Lower leg skin (tissue), 4 donors: ENCODE results near the gene ANXA4. TPM values are rescaled to one million over a fixed set of nuclear protein-coding genes. Genes with fewer than 3 reads are reported as not detected.

Experiments used
- DNase-seq, 2 donors: peaks; one replicate each; pipeline ENCODE4 v3.0.0-alpha.2; 2019; ENCODE audit warnings: low spot score in 2 of 2
- H3K4me3 ChIP-seq: fragments of 200-600 bp; sonication (generic); 2 replicates; pipeline ENCODE4 v1.5.1; 2017; ENCODE audit warnings: mild to moderate bottlenecking, low read depth; ENCODE audit not compliant: poor library complexity, severe bottlenecking
- POLR2A ChIP-seq, 2 donors: fragments of 450-650 bp; IDR thresholded peaks; one replicate each; pipeline ENCODE4 v1.6.1; 2016 to 2017; ENCODE audit warnings: antibody characterized with exemption in 2 of 2, mild to moderate bottlenecking in 1 of 2, moderate library complexity in 1 of 2
- WGBS, 2 donors: methylation state at CpG; one replicate each; pipeline ENCODE4 v1.1.5; 2018; 5-methylcytosine and 5-hydroxymethylcytosine counted together
- intact Hi-C: fragments of 100-400 bp; cut with DNase I; formaldehyde crosslinking; loops from one replicate; pipeline ENCODE4 v1.15.0; 2023; ENCODE audit warnings: low total_unique reads
- total RNA-seq, 4 donors: library from RNA; depleted of rRNA; stranded (reverse); fragments of >200 nt; gene quantifications; one replicate each; pipeline ENCODE4 v1.1.0, GENCODE V29; 2016
- TF ChIP-seq, protein P1 (sequence below), 3 donors: fragments of 450-650 bp; IDR thresholded peaks; one replicate each; pipeline ENCODE4 v1.5.1; 2016; ENCODE audit warnings: antibody characterized with exemption in 3 of 3, mild to moderate bottlenecking in 3 of 3, moderate library complexity in 2 of 3

Gene ANXA4
- total RNA-seq, 4 donors from 2014 or later, result 60.2 to 107 (median 64.9) TPM

GRCh38 chr2:69695850-69696216 is 46.1 kb upstream of the ANXA4 start:
- H3K4me3 ChIP-seq, result no peak overlapping the region
- WGBS, 2 donors, result 64 to 91% methylated on average over 2 of the region's 2 CpGs
- intact Hi-C loops, result no loop called here
- TF ChIP-seq POLR2A (IDR thresholded peaks at IDR 0.05), result no peak
- TF ChIP-seq, protein P1, sequence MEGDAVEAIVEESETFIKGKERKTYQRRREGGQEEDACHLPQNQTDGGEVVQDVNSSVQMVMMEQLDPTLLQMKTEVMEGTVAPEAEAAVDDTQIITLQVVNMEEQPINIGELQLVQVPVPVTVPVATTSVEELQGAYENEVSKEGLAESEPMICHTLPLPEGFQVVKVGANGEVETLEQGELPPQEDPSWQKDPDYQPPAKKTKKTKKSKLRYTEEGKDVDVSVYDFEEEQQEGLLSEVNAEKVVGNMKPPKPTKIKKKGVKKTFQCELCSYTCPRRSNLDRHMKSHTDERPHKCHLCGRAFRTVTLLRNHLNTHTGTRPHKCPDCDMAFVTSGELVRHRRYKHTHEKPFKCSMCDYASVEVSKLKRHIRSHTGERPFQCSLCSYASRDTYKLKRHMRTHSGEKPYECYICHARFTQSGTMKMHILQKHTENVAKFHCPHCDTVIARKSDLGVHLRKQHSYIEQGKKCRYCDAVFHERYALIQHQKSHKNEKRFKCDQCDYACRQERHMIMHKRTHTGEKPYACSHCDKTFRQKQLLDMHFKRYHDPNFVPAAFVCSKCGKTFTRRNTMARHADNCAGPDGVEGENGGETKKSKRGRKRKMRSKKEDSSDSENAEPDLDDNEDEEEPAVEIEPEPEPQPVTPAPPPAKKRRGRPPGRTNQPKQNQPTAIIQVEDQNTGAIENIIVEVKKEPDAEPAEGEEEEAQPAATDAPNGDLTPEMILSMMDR (IDR thresholded peaks at IDR 0.05), result no peak
- DNase-seq, result no peak

DNA sequence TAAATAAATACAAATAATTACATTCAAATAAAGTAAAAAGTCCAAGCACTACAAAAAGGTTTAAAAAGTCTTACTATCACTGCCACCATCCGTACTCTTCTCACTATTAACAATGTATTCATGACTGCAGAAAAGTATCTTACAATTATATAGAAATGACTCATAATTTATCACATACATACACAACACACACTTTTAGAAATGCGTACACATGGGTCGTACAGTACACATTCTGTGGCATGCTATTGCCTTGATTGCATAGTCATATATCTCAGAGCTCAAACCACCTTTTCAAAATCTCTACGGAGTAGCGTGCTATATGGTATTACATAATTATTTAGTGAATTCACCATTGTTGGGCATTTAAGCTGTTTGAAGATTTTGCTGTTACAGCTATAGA is 41.6 kb upstream of the ANXA4 start:
- WGBS, 2 donors, result 94 to 96% methylated on average over 5 of the region's 5 CpGs
- no peak overlapping the region for H3K4me3 ChIP-seq
- no peak for DNase-seq
- intact Hi-C loops, result no loop called here
- no peak for TF ChIP-seq POLR2A (IDR thresholded peaks at IDR 0.05)
- TF ChIP-seq, protein P1 (IDR thresholded peaks at IDR 0.05), result no peak

GRCh38 chr2:69701100-69701945 is 40.6 kb upstream of the ANXA4 start:
- intact Hi-C loops, result no loop called here
- no peak for TF ChIP-seq POLR2A (IDR thresholded peaks at IDR 0.05)
- TF ChIP-seq, protein P1 (IDR thresholded peaks at IDR 0.05), result no peak
- no peak overlapping the region for H3K4me3 ChIP-seq
- WGBS, 2 donors, result 75% methylated on average over 9 of the region's 9 CpGs
- no peak for DNase-seq

- no peak for DNase-seq
- TF ChIP-seq POLR2A (IDR thresholded peaks at IDR 0.05), result no peak
- TF ChIP-seq, protein P1 (IDR thresholded peaks at IDR 0.05), result no peak
- 50 to 69% methylated on average over 3 of the region's 3 CpGs for WGBS, 2 donors
- H3K4me3 ChIP-seq, result no peak overlapping the region
- intact Hi-C loops, result no loop called here
Observed at GRCh38 chr2:69703189-69703588, 38.7 kb upstream of the ANXA4 start.

DNA sequence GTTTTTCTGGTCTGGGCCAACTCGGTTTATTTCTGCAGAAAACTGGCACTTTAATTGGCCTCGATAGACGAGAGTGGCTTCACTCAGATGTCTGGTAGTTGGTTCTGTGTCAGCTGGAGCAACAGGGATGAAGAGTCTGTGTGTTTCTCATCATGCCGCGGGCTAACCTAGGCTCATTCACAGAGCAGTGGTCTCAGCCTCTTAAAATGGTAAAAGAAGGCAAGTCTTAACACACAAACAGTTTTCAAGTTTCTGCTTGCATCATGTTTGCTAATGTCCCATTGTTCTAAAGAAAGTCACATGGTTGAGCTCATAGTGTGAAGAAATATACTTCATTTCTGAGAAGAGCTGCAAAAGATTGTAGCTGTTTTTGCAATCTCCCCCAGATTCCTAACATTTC is 37.5 kb upstream of the ANXA4 start:
- no peak for DNase-seq
- intact Hi-C loops, result no loop called here
- no peak overlapping the region for H3K4me3 ChIP-seq
- WGBS, 2 donors, result 35 to 53% methylated on average over 5 of the region's 5 CpGs
- TF ChIP-seq, protein P1 (IDR thresholded peaks at IDR 0.05), result no peak

DNA sequence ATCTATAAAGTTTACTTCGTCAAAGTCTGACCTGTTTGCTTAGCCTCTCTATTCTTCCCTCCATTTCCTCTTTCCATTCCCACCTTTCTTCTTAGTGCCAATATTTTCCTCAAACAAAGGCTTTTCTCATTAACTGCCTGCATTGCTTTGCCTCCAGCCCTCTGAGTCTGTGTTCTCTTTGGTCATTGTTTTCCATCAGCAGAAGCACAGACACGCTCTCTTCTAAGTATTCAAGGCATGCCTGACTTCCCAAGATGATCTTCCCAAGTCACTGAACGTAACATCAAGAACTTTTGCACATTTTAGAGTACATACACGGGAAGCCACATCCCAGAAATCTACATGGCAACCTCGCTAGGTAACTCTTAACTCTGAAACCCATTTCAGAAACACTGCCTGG is 32.6 kb upstream of the ANXA4 start:
- no peak for DNase-seq
- TF ChIP-seq, protein P1 (IDR thresholded peaks at IDR 0.05), result no peak
- TF ChIP-seq POLR2A (IDR thresholded peaks at IDR 0.05), result no peak
- no peak overlapping the region for H3K4me3 ChIP-seq
- intact Hi-C loops, result no loop called here
- WGBS, 2 donors, result 64 to 83% methylated on average over 5 of the region's 5 CpGs
